Measurements from ENCODE around the gene PLET1.
A peak's percentile ranks its signal among the peaks of the same experiment; 100 is the strongest.

The PLET1 gene

DNA sequence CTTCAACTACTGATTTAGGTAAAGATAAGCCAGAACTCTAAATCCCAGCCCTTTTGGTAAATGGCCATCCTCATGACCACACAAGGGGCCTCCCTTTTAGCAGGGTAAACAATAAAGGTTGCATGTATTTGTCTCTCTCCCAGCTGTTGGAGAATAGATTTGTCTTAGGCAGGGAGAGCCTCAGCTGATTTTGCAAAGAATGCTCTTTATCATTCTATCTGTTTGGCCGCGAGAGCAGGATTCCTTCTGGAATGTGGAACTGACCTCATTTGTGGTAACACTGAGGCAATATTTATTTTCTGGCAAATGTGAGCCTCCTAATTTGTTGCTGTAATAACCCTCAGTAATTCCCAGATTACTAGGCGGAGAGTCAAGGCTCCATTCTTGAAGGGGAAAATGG is 19.2 kb downstream of the PLET1 start:
- no peak for DNase-seq (ENCODE audit: low spot score)

DNA sequence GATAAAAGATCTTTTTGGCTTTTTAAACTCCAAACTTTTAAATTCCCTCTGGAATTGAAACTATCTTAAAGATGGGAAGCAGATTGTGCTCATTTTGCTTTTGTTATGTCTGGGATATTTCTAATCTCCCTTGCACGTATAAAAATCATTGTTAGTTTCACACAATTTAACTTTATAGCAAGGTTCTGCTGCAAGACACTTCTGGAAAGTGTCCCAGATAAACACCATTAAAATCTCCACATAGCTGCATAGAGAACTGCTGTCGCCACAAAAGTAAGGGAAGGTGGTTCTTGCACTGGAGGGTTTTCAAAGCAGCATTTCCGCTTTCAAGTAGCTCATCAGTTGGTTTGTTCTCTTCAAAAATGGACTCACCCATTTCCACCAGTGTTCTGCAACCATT is 22.6 kb downstream of the PLET1 start:
- DNase-seq (ENCODE audit: low spot score): no peak

DNA sequence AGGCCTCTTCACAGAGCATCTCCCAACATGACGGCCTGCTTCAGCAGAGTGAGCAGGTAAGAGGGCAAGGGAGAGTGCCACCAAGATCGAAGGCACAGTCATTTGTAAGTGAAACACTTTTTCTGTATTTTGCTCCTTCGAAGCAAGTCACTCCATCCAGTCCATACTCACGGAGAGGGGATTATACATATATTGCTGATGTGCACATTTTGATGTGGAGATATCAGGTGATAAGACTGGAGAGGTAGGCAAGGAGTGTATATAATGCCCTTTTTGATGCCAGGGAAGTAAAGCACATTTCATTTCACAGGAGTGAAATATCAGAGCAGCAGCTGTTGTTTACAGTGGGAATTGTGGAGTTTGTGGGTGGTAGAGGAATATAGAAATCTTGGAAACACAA is 23.2 kb downstream of the PLET1 start:
- DNase-seq (ENCODE audit: low spot score): no peak

DNA sequence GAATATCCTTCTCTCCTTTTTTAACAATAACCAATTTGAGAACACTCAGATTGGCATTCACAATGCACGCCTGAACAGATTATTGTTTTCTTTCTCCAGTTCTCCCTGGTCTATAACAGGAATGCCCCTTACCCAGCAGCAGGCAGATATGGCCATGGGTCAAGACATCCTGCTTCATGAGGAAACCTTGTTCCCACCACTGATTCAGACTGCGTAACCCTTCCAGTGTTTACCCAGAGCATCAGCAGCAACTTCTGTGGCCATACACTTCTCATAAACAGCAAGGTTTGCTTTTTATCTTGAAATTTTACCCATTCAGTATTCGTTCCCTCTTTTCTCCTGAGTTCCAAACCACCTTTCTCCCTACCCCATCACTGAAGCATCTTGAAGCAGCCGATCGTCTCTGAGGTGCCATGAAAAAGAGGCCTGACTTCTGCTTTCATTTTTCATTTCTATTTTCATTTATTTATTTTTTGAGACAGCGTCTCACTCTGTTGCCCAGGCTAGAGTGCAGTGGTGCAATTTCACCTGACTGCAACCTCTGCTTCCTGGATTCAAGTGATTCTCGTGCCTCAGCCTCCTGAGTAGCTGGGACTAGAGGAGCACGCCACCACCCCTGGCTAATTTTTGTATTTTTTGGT is 24.8 kb downstream of the PLET1 start:
- no peak for DNase-seq (ENCODE audit: low spot score)

DNA sequence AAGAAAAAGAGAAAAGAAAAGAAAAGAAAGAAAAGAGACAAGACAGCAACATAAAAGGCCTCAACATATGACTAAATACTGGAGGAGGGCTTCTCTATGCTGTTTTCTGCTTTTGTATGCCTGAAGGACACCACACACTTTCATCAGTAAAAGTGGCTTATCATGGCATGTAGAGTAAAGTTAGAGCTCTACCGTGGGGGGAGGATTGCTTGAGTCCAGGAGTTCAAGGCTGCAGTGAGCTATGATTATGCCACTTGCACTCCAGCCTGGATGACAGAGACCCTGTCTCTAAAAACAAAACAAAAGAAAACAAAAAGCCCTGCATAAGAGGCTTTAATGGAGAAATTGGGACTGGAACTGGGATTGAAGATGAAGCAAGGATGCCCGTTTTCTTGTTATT is 28.7 kb downstream of the PLET1 start:
- DNase-seq (ENCODE audit: low spot score): no peak

DNA sequence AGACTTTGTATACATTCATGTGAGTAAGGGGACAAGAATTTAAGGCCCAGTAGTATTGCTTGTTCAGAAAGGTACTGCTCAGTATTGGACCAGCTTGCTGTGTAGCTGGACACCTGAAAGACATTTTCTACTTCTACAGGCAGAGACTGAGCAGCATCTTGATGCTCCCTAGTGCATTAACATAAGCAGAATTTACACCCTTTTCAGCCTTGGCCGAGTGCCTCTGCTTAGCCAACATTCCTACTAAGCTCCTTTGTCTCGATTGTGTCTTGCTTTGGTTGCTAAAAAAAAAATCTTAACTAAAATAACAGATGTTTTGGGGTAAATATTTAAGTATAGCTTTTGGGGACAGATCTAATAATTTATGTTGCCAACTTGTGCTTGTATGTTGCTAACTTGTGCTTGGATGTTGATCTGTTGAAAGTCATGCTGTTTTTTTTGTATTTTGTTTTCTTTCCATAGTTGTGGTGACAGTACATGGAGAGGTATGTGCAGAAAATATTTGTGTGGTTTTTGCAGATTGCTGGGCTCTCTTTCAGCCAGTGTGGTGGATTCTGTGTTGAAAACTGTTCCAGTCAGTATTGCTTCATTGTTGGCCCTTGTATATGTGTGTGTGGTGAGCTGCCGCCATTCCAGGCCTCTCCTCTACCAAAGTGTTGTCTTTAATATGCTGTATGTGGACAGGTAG is 30.8 kb downstream of the PLET1 start:
- no peak for DNase-seq (ENCODE audit: low spot score)

DNA sequence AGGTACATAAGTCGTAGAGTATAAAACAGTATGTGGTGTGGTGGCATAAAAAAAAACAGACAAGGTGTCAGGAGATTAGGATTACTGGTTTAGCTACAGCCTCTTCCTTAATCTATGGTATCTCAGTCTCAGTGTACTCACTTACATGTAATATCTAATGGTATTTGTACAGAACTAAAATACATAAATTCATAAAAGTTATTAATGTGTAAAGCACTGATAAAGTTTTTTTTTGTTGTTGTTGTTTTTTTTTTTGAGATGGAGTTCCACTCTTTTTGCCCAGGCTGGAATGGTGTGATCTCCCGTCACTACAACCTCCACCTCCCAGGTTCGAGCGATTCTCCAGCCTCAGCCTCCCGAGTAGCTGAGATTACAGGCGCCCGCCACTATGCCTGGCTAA is 31.5 kb downstream of the PLET1 start:
- DNase-seq (ENCODE audit: low spot score): no peak

DNA sequence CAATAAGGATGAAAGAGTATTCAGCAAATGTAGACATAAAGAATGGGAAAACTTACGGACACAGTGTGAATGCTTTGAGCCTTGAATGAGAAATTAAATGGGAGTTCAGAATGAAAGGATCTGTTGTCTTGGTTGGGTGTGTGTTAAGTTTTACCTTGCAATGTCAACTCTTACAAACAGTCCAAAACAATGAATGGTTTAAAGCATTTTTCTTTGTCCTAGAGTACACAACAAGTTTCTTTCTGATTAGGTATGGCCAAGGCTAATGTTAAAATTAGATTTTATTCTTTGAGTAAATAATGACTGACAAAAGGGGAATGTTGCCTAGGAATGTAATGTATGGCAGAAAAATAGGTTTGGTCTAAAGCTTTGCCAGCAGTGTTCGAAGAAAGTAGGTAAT is 32.0 kb downstream of the PLET1 start:
- no peak for DNase-seq (ENCODE audit: low spot score)

DNA sequence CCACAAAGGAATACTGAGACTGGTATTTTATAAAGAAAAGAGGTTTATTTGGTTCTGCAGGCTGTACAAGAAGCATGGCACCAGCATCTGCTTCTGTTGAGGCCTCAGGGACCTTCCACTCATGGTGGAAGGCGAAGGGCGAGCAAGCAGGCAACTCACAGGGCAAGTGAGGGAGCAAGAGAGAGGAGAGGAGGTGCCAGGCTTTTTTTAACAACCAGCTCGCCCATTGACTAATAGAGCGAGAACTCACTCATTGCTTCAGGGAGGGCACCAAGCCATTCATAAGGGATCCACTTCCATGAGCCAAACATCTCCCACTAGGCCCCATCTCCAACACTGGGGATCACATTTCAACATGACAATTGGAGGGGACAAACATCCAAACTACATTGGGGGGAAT is 33.2 kb downstream of the PLET1 start:
- no peak for DNase-seq (ENCODE audit: low spot score)

DNA sequence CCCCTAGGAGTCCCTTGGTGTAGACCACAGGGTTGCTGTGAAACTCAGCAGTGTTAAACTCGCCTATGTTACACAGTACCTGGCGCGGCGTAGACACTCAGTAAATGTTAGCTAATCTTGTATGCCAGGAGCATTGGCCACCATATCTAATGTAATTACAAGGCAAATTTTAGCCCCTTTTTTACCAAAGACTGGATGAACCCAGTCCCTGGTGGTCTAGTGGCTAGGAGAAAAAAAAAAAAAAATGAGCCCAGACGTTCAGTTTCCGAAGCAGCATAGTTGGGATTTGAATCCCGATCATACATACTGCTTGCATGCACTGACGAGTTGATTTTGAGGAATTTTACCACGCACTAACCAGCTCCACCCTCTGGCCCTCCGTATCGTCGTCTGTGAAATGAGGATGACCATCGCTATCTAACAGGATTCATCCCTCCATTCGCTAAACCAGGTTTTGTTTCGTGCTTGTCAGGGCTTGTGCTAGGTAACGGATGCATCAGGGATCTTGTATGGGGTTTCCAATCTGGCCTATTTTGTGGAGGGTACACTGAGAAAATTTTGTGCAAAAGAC is 33.7 kb downstream of the PLET1 start:
- peak; percentile 28 for DNase-seq (ENCODE audit: low spot score)

DNA sequence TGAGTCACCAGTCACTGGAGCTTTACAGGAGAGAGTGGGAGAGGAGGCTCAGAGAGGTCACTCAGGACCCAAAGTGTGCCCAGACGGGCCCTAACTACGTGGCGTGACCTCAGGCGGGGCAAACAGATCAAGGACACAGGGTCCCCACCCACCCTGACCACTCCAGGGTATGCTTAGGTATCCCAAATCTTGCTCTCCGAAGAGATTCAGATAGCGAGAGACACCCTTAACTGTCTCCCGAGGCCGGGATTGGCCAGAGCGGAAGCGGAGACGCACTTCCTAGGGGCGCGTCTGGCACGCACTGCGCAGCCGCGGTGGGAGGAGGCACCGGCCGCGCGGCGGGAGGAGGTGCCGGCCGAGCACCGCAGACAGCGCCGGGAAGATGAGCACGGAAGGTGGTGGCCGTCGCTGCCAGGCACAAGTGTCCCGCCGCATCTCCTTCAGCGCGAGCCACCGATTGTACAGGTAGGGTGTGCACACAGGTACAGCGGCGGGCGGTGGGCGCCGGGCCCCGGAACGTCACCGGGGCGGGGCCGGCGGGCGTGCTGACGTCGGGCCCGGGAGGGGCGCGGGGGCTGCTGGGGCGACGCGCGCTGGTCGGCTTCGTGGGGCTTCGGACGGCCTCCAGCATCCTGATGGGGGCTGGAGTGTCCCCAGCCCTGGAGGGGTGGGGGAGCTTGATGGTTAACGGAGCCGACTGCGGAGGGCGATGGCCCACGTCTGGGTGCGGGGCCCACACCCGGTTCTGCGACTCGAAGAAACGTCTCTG is 34.4 kb downstream of the PLET1 start, which contains the start of gene PTS:
Gene PTS, plus strand, starts transcription at position 367 of the 769 bp plus-strand sequence. Its CDS starts 16 bp downstream, at position 383.
- DNase-seq (ENCODE audit: low spot score): peak; percentile 96

DNA sequence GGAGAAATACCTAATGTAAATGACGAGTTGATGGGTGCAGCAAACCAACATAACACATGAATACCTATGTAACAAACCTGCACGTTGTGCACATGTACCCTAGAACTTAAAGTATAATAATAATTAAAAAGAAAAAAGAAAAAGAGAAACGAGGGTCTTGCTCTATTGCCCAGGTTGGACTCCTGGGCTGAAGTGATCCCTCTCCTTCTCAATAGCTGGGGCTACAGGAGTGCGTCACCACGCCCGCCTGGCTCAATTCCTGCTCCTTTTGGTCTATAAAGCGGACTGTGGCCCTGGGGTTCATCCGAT is 35.0 kb downstream of the PLET1 start:
- no peak for DNase-seq (ENCODE audit: low spot score)

DNA sequence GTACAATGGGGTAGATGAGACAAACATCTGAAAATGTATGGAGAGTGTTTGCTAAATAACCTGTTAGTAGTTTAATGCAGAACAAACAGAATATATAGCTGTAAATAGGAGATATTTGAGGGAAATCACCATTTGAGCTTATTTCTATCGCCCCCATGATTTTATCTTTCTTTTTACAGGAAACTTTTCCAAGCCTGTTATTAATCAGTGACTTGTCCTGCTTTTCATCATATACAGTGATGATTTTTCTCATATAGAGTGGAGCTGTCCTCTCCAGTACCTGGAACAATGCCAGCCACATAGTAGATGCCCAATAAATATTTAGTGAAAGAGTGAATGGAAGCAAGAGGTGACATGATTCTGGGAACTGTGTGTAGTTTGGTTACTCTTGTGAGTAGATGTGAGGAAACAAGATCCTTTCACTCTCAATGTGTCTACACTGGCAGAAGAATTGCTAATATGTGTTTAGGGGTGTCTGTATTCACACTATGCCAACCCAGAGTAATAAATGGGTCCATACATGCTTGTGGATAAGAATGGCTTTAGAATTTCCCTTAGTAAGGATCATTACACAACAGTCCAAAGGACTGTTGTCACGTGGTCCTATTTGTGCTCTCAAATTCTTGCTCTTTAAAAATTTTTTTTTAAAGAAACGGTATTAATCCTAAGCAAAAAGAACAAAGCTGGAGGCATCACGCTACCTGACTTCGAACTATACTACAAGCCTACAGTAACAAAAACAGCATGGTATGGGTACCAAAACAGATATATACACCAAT is 36.7 kb downstream of the PLET1 start:
- no peak for DNase-seq (ENCODE audit: low spot score)

DNA sequence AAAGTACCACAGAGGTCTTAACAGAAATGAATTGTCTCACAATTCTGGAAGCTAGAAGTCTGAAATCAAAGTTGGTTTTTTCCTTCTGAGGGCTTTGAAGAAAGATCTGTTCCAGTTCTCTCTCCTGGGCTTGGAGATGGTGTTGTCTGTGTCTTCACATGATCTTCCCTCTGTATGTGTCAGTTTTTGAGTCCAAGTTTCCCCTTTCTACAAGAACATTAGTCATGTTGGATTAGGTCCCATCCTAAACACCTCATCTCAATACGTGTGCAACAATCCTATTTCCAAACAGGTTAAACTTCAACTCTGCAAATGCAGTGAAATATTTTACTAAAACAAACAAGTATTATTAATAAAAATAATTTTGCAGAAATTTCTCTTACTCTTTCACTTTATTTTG is 37.5 kb downstream of the PLET1 start:
- no peak for DNase-seq (ENCODE audit: low spot score)

DNA sequence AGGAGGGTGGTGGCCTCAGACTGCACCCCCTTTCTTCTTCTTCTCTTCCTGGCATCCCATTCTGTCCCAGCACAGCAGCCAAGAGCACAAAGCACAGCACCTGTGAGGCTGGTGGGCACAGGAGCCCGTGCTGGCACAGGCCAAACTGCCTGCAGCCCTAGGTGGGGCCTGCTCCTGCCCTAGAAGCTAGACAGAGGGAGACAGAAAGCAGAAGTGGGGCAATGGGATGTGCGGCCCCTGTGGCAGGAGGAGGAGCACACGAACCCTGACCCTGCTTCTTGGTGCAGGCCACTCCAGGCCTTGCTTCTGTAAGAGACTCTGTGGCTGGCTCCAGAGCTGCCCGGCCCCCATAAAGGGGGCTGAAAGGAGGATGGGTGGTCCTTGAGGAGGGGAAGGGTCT is 38.4 kb downstream of the PLET1 start:
- DNase-seq (ENCODE audit: low spot score): no peak

DNA sequence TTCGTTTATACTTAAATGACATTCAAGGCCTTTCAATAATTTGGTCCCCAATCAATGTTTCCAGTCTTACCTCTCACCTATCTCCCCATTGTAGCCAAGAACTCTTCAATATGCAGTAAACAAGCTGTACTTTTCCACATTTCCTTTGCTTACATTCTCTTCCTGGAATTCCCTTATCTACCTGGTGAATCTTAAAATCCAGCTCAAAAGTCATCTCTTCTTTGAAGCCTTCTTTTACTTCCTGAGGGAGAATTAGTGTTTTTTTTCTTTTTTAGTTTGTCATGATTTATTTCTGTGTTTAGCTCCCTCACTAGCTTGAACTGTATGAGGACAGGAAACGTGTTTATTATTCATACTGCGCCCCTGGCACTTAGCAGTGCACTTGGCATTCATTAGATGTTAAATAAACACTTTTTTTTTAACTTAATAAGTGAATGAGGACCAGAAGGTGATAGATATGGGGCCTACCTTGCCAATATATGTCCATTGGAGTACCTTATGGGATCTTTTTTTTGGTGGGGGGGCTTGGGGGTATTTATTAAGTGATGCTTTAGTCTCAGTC is 39.3 kb downstream of the PLET1 start:
- DNase-seq (ENCODE audit: low spot score): no peak

DNA sequence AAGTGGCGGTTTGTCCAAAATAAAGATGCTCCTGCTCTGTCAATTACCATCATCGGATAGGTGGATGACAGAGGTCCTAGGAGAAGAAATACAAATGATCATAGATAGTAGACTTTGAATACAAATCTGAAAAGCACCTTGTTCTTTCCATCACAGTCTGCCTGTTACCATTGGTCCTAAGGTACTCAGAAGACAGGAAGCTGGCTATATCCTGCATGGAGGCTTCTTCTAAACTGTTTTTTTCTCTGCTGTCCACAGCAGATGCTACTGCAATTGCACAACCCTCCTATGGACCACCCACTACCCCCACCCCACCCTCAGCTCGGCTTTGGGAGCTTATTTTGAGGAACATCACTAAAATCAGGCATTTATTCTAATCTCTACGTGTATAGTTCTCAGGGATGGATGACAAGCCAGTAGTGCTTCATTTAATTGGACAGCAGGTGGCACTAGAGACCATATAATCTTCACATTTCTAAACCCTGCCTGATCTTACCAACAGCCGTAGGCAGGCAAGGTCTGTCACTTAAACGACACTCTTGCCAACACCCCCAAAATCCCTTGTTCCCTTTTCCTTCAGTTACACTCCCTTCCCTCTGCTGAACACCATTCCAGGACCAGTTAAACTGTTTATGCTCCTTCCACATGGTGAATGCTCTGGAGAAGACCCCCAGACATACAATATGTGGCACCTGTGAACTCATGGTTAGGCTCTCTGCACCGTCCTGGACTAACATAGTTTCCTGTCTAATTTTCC is 41.0 kb downstream of the PLET1 start:
- peak; percentile 72 for DNase-seq (ENCODE audit: low spot score)

DNA sequence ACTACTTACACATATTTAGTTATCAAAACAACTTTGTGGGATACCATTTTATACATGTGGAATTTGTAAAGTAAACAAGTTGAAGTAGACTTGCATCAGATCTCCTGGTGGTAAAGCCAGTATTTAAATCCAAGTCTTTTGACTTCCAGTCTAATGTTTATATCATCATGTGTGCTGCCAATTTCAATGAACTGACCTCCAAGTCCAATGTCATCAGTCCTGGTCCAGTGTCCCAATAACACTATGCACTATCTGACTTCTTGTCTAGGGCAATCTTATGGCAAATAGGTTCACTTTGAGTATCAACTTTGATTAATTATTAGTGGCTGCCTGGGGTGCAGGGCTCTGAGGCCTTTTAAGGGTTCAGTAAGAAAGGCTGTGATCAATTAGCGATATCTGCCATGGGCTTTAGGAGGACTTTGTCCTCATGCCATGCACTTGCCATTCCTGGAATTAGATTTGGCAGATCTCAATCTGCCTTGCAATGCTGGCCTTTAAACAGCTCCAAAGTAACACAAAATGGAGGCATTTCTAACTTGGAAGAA is 44.0 kb downstream of the PLET1 start:
- DNase-seq (ENCODE audit: low spot score): no peak

DNA sequence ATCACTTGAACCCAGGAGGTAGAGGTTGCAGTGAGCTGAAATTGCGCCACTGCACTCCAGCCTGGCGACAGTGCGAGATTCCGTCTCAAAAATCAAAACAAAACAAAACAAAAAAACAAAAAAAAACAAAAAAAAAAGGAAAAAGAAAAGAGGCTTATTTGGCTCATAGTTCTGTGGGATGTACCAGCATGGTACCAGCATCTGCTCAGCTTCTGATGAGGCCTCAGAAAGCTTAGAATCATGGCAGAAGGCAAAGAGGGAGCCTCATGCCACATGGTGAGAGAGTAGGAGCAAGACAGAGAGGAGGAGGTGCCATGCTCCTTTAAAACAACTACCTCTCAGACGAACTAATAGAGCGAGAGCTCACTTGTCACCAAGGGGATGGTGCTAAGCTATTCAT is 45.0 kb downstream of the PLET1 start:
- DNase-seq (ENCODE audit: low spot score): no peak

DNA sequence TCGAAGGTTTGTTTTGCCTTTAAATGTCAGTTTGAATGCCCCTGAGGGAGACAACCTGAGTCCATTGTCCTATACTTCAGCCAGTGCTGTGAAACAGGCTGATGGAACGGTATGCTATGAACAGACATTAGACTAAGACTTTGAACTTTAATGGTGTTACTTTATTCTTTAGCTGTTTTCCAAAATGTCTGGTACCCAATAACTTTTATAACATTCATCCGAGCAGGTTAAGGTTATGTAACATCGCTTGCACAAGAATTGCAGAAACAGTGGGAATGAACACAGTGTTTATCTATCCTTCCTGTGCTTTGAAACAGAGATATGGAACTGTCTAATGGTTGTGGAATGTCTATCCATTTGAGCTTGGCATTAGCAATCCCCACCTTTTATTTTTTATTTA is 46.9 kb downstream of the PLET1 start:
- no peak for DNase-seq (ENCODE audit: low spot score)

DNA sequence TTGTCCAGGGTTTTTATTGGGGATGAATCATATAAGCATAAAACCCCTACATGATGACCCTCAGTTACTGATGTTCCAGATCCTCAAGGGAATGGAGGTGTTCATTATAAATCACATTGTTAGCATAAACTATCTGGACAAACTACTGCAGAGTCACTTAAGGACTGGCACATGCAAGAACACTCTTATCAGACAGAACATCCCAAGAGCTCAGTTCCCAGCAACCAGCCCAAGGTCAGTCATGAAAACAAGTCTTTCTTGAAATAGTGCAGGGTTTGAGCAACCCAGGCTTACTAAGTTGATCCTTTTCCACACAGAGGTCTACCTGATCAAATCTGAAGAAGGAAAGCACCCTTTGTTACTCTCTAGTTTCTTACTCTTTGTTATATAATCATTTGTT is 48.0 kb downstream of the PLET1 start:
- DNase-seq (ENCODE audit: low spot score): no peak

Measured in D341Med (cell line).